Hindlimb muscle (tissue), 1 donor: ENCODE data around the gene MCM6. TPM values are rescaled to one million over a fixed set of nuclear protein-coding genes. Genes with fewer than 3 reads are reported as not detected.

ENCODE experiments used
- DNase-seq: peaks from one replicate; pipeline ENCODE4 v3.0.0-alpha.2; 2013
- polyA plus RNA-seq: library from polyadenylated mRNA; unstranded; fragments of 120-200 nt; gene quantifications from one replicate; pipeline ENCODE4 v1.2.1, GENCODE V29; 2013; ENCODE audit not compliant: insufficient read length

The MCM6 gene
- polyA plus RNA-seq, 1 donor: 19.0 TPM

- no peak for DNase-seq
Measured at GRCh38 chr2:135862718-135863117, 13.5 kb downstream of the MCM6 start.

- no peak for DNase-seq
Measured at GRCh38 chr2:135853401-135853800, 22.8 kb downstream of the MCM6 start.

GRCh38 chr2:135851858-135852257 is 24.4 kb downstream of the MCM6 start:
- DNase-seq: no peak

GRCh38 chr2:135850892-135851668 is 25.2 kb downstream of the MCM6 start:
- no peak for DNase-seq

GRCh38 chr2:135849087-135849486 is 27.2 kb downstream of the MCM6 start:
- no peak for DNase-seq

GRCh38 chr2:135845997-135846396 is 30.2 kb downstream of the MCM6 start:
- no peak for DNase-seq

GRCh38 chr2:135845257-135845656 is 31.0 kb downstream of the MCM6 start:
- no peak for DNase-seq

GRCh38 chr2:135844301-135844895 is 31.8 kb downstream of the MCM6 start:
- DNase-seq: no peak

- no peak for DNase-seq
Measured at GRCh38 chr2:135843671-135844070, 32.6 kb downstream of the MCM6 start.

GRCh38 chr2:135840601-135841000 is 35.6 kb downstream of the MCM6 start:
- no peak for DNase-seq

- no peak for DNase-seq
Measured at GRCh38 chr2:135839713-135840112, 36.5 kb downstream of the MCM6 start.

- no peak for DNase-seq
Measured at GRCh38 chr2:135838502-135838901, 37.7 kb downstream of the MCM6 start.

GRCh38 chr2:135836596-135837270 is 39.5 kb downstream of the MCM6 start, which contains the start of gene LCT:
TSS of gene LCT (minus strand) at chr2:135837184. CDS start at chr2:135837169, 15 bp downstream.
- no peak for DNase-seq

- DNase-seq: no peak
Measured at GRCh38 chr2:135832891-135833290, 43.4 kb downstream of the MCM6 start.

GRCh38 chr2:135831180-135831812 is 44.9 kb downstream of the MCM6 start:
- DNase-seq: no peak

GRCh38 chr2:135829378-135830135 is 46.7 kb downstream of the MCM6 start:
- no peak for DNase-seq

- DNase-seq: no peak
Measured at GRCh38 chr2:135826544-135826943, 49.7 kb downstream of the MCM6 start.

GRCh38 chr2:135825550-135826176 is 50.6 kb downstream of the MCM6 start:
- no peak for DNase-seq

- no peak for DNase-seq
Measured at GRCh38 chr2:135825131-135825530, 51.1 kb downstream of the MCM6 start.

GRCh38 chr2:135822855-135823254 is 53.4 kb downstream of the MCM6 start:
- no peak for DNase-seq

GRCh38 chr2:135821190-135821589 is 55.1 kb downstream of the MCM6 start:
- DNase-seq: no peak
